Gastrocnemius medialis (tissue), 4 donors: ENCODE results near the gene KCNIP1. TPM values are rescaled to one million over a fixed set of nuclear protein-coding genes. Genes with fewer than 3 reads are reported as not detected.

Experiments
- ATAC-seq, 2 donors: fragments of 150-250 bp; one replicate each; pipeline ENCODE4 v1.9.1; 2016
- DNase-seq, 2 donors: peaks; one replicate each; pipeline ENCODE4 v3.0.0-alpha.2; 2019
- H3K27ac ChIP-seq, 4 donors: fragments of 200-600 bp; sonication (generic); 1 replicate in 1 of 4; 2 replicates in 3 of 4; pipeline ENCODE4 v1.5.1; 2016 to 2018; ENCODE audit warnings: mild to moderate bottlenecking in 2 of 4, moderate library complexity in 1 of 4
- H3K27me3 ChIP-seq, 3 donors: fragments of 200-600 bp; sonication (generic) in 2 of 3; 1 replicate in 1 of 3; 2 replicates in 2 of 3; pipeline versions ENCODE4 v1.5.1 to v1.6.0; 2016 to 2019; ENCODE audit warnings: mild to moderate bottlenecking in 1 of 3, moderate library complexity in 1 of 3
- H3K36me3 ChIP-seq, 2 donors: fragments of 200-600 bp; sonication (generic) in 1 of 2; one replicate each; pipeline ENCODE4 v1.5.1; 2017 to 2018
- H3K4me1 ChIP-seq, 2 donors: fragments of 200-600 bp; sonication (generic) in 1 of 2; one replicate each; pipeline ENCODE4 v1.5.1; 2016 to 2017; ENCODE audit warnings: mild to moderate bottlenecking in 2 of 2
- H3K4me3 ChIP-seq, 4 donors: fragments of 200-600 bp; sonication (generic) in 3 of 4; 1 replicate in 1 of 4; 2 replicates in 3 of 4; pipeline ENCODE4 v1.5.1; 2016 to 2019; ENCODE audit warnings: mild to moderate bottlenecking in 2 of 4
- H3K9me3 ChIP-seq, 3 donors: fragments of 200-600 bp; sonication (generic) in 2 of 3; 1 replicate in 1 of 3; 2 replicates in 2 of 3; pipeline ENCODE4 v1.5.1; 2016 to 2019
- POLR2A ChIP-seq, 2 donors: fragments of 450-650 bp; IDR thresholded peaks; one replicate each; pipeline ENCODE4 v1.6.1; 2017; ENCODE audit warnings: antibody characterized with exemption in 2 of 2, mild to moderate bottlenecking in 2 of 2, moderate library complexity in 2 of 2
- in situ Hi-C, 4 donors: fragments of 200-750 bp; cut with MboI; loops; one replicate each; pipeline versions ENCODE4 v1.15.0 to v1.8.0; 2017; ENCODE audit warnings: low sequenced_read_pairs in 4 of 4
- intact Hi-C: fragments of 100-400 bp; cut with DNase I; formaldehyde crosslinking; loops from one replicate; pipeline ENCODE4 v1.15.1; 2023; ENCODE audit warnings: low total_unique reads
- total RNA-seq, 4 donors: library from RNA; depleted of rRNA; stranded (reverse); fragments of >200 nt; gene quantifications; one replicate each; pipeline versions ENCODE4 v1.1.0 to v1.2.3, GENCODE V29; 2016
- TF ChIP-seq, protein P1 (sequence below), 5 experiments: fragments of 450-650 bp in 3 of 5; fragments of 200-600 bp in 2 of 5; sonication (generic) in 2 of 5; IDR thresholded peaks in 4 of 5; conservative IDR thresholded peaks in 1 of 5; 1 replicate in 4 of 5; 2 replicates in 1 of 5; pipeline ENCODE4 v1.5.1; 2016 to 2019; ENCODE audit warnings: antibody characterized with exemption in 5 of 5, mild to moderate bottlenecking in 3 of 5, moderate library complexity in 3 of 5

The KCNIP1 gene
- total RNA-seq, 4 donors from 2014 or later: not detected

DNA sequence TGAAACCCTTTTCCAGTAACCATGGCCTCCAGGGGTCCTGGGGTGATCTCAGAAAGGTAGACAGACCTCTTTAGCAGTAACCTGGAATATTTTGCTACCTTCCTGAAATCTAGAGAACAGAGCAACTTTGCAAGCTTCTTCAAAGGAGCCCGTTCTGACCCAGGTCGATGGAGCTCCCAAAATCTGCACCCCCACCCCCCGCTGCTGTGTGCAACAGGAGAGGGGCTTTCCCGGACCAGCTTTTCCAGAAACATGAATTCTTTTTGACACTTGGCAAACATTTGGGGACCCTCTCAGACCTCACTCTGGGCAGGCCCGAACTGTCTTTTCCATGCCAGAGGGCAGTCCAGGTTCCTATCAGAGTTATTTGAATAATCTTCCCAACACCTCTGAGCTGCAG is 65.3 kb downstream of the KCNIP1 start:
- Histone ChIP-seq H3K4me3 (no peak overlapping the region), H3K27ac (no peak overlapping the region), H3K27me3 (peaks cover 5 to 15% (median 12%) of the 10 kb centered on the region in 3 donors), H3K36me3 (no peaks in the 10 kb centered on the region), H3K9me3 (no peaks in the 10 kb centered on the region), H3K4me1 (no peaks in the 10 kb centered on the region)
- intact Hi-C loops: no loop called here
- no peak for TF ChIP-seq POLR2A (IDR thresholded peaks at IDR 0.05)
- TF ChIP-seq, protein P1, sequence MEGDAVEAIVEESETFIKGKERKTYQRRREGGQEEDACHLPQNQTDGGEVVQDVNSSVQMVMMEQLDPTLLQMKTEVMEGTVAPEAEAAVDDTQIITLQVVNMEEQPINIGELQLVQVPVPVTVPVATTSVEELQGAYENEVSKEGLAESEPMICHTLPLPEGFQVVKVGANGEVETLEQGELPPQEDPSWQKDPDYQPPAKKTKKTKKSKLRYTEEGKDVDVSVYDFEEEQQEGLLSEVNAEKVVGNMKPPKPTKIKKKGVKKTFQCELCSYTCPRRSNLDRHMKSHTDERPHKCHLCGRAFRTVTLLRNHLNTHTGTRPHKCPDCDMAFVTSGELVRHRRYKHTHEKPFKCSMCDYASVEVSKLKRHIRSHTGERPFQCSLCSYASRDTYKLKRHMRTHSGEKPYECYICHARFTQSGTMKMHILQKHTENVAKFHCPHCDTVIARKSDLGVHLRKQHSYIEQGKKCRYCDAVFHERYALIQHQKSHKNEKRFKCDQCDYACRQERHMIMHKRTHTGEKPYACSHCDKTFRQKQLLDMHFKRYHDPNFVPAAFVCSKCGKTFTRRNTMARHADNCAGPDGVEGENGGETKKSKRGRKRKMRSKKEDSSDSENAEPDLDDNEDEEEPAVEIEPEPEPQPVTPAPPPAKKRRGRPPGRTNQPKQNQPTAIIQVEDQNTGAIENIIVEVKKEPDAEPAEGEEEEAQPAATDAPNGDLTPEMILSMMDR (IDR thresholded peaks at IDR 0.05 in 4 of 5, conservative IDR thresholded peaks at IDR 0.05 in 1 of 5): no peak
- DNase-seq (no peak), ATAC-seq (no peak)
- in situ Hi-C loops: no loop called here

DNA sequence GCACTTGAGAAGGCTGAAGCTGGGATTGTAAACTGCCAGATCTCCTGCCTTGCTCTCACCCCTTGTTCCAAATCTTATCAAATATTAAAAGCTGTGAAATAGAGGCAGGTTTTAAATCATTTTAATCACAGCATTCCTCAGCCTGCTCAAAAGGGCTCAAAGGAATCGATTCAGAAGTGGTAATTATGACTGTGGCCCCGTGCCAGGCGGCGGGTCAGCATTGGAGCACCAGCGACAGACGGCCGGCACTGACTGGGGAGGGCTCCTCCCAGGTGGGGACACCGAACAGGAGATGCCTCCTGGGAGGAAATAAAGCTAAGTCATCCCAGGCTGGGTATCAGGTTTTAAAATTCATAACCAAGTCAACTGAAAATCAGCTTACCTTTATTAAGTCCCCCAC is 66.7 kb downstream of the KCNIP1 start:
- H3K27ac ChIP-seq: no peak overlapping the region
- no peak for DNase-seq
- peaks cover 8 to 17% (median 12%) of the 10 kb centered on the region in 3 donors for H3K27me3 ChIP-seq
- no peak for ATAC-seq
- H3K36me3 ChIP-seq: no peaks in the 10 kb centered on the region
- no peak for TF ChIP-seq POLR2A (IDR thresholded peaks at IDR 0.05)
- TF ChIP-seq, protein P1 (IDR thresholded peaks at IDR 0.05 in 4 of 5, conservative IDR thresholded peaks at IDR 0.05 in 1 of 5): no peak
- H3K4me1 ChIP-seq: no peaks in the 10 kb centered on the region
- in situ Hi-C loops: no loop called here
- intact Hi-C loops: no loop called here
- H3K4me3 ChIP-seq: no peak overlapping the region
- no peaks in the 10 kb centered on the region for H3K9me3 ChIP-seq

DNA sequence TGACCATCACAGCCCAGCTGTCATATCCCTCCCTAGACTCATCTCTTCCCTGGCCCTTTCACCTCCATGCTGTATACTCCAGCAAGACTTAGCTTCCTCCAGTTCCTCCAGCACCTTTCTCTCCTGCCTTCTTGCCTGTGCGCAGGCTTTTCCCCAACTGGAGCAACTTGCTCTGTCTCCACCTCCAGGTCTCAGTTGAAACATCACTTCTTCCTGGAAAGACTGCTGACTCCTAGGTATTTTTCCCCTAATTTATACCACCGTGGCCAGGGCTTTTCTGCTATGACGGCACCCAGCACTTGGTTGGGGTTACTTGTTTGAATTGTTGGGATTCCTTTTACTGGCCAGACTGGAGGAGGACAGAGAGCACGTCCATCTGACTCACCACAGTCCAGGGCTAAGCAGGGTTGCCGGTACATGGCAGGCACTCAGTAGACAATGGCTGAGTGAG is 67.5 kb downstream of the KCNIP1 start:
- TF ChIP-seq, protein P1 (IDR thresholded peaks at IDR 0.05 in 4 of 5, conservative IDR thresholded peaks at IDR 0.05 in 1 of 5): no peak
- no peak for TF ChIP-seq POLR2A (IDR thresholded peaks at IDR 0.05)
- intact Hi-C loops (no loop called here), in situ Hi-C loops (no loop called here)
- Histone ChIP-seq H3K27me3 (peaks cover 12 to 22% (median 16%) of the 10 kb centered on the region in 3 donors), H3K4me3 (no peak overlapping the region), H3K36me3 (no peaks in the 10 kb centered on the region), H3K9me3 (peaks cover 0 to 3% (median 0%) of the 10 kb centered on the region in 3 donors), H3K27ac (no peak overlapping the region), H3K4me1 (no peaks in the 10 kb centered on the region)
- ATAC-seq (no peak), DNase-seq (no peak)

DNA sequence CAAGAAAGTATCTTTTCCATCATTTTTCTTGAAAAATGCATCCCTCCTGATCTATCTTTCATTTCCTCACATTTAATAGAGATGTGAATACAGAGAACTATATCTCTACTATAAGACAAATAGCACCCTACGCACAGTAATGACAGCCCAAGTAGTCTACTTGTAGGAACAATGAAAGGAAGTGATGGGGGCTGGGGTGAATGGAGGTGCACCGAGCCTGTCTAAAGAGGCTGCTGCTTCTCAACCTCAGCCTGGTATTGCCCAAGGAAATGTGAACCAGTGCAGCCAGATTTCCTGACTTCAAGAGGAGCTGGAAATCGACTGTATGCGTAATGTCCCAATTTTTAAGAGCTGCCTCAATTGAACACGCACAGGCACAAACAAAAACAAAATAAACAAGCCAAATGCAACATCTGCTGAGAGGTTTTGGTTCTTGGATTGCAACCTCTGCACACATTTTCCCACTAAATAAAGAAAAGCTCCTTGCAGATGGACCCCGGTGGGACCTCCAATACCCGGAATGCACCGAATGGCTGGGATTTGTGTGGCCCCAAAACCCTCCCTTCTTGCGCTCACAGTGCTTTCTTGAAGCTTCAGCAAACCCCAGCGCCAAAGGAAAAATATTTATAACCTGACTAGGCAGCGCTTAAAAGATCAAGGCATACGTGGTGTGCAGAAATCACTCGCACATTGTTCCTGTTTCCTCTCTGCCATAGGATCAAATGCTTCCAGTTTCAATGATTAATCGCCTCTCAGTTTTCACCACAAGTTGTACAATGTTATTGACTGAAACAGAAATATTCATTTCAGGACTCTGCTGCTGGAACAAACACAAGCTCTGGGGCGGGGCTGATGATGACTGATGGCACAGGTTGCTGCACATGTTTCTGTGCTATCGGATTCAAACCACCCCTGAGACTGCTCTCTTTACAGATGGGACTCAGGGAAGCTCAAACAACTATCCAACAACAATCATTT is 68.3 kb downstream of the KCNIP1 start:
- intact Hi-C loops (no loop called here), in situ Hi-C loops (no loop called here)
- Histone ChIP-seq H3K4me1 (no peaks in the 10 kb centered on the region), H3K27me3 (peaks cover 12 to 22% (median 17%) of the 10 kb centered on the region in 3 donors), H3K27ac (no peak overlapping the region), H3K9me3 (peaks cover 0 to 3% (median 0%) of the 10 kb centered on the region in 3 donors), H3K36me3 (no peaks in the 10 kb centered on the region), H3K4me3 (no peak overlapping the region)
- ATAC-seq (no peak), DNase-seq (no peak)
- no peak for TF ChIP-seq POLR2A (IDR thresholded peaks at IDR 0.05)
- TF ChIP-seq, protein P1 (IDR thresholded peaks at IDR 0.05 in 4 of 5, conservative IDR thresholded peaks at IDR 0.05 in 1 of 5): no peak
